Esophagus muscularis mucosa (tissue), 4 donors: ENCODE results near the gene SLC38A10. TPM values are rescaled to one million over a fixed set of nuclear protein-coding genes. Genes with fewer than 3 reads are reported as not detected.

Source experiments
- DNase-seq: peaks from one replicate; pipeline ENCODE4 v3.0.0-alpha.2; 2017; ENCODE audit errors: extremely low spot score
- H3K27ac ChIP-seq, 4 donors: fragments of 200-600 bp; sonication (generic); replicated peaks in 1 of 4; 1 replicate in 3 of 4; 2 replicates in 1 of 4; pipeline ENCODE4 v1.5.1; 2016 to 2019; ENCODE audit warnings: mild to moderate bottlenecking in 1 of 4
- H3K27me3 ChIP-seq, 4 donors: fragments of 200-600 bp; sonication (generic); one replicate each; pipeline versions ENCODE4 v1.5.1 to v1.6.0; 2016 to 2019
- H3K36me3 ChIP-seq, 4 donors: fragments of 200-600 bp; sonication (generic); one replicate each; pipeline ENCODE4 v1.5.1; 2016 to 2019
- H3K4me1 ChIP-seq, 4 donors: fragments of 200-600 bp; sonication (generic); one replicate each; pipeline ENCODE4 v1.5.1; 2016 to 2019
- H3K4me3 ChIP-seq, 4 donors: fragments of 200-600 bp; sonication (generic); 1 replicate in 2 of 4; 2 replicates in 2 of 4; pipeline ENCODE4 v1.5.1; 2016 to 2019; ENCODE audit warnings: mild to moderate bottlenecking in 4 of 4, moderate library complexity in 1 of 4
- H3K9me3 ChIP-seq, 4 donors: fragments of 200-600 bp; sonication (generic); 1 replicate in 3 of 4; 2 replicates in 1 of 4; pipeline ENCODE4 v1.5.1; 2016 to 2019
- CTCF ChIP-seq, 3 experiments: fragments of 200-600 bp in 2 of 3; fragments of 450-650 bp in 1 of 3; sonication (generic) in 2 of 3; IDR thresholded peaks; one replicate each; pipeline ENCODE4 v1.5.1; 2017 to 2019; ENCODE audit warnings: antibody characterized with exemption in 3 of 3, mild to moderate bottlenecking in 2 of 3, moderate library complexity in 1 of 3
- EP300 ChIP-seq: sonication (generic); formaldehyde crosslinking; IDR thresholded peaks from one replicate; pipeline ENCODE4 v1.6.1; 2017; ENCODE audit warnings: antibody characterized with exemption
- POLR2A ChIP-seq: fragments of 450-650 bp; IDR thresholded peaks from one replicate; pipeline ENCODE4 v1.6.1; 2017; ENCODE audit warnings: antibody characterized with exemption, moderate library complexity, mild to moderate bottlenecking, low read depth
- POLR2AphosphoS5 ChIP-seq, 2 donors: sonication (generic); formaldehyde crosslinking; IDR thresholded peaks; one replicate each; pipeline ENCODE4 v1.6.1; 2017; ENCODE audit warnings: antibody characterized with exemption in 2 of 2
- WGBS: methylation state at CpG from one replicate; pipeline ENCODE4 v1.1.5; 2018; 5-methylcytosine and 5-hydroxymethylcytosine counted together
- intact Hi-C: fragments of 100-400 bp; cut with DNase I; formaldehyde crosslinking; loops from one replicate; pipeline ENCODE4 v1.15.1; 2023
- total RNA-seq, 4 donors: library from RNA; depleted of rRNA; stranded (reverse); fragments of >200 nt; gene quantifications; one replicate each; pipeline versions ENCODE4 v1.1.0 to v1.2.1, GENCODE V29; 2016

The SLC38A10 gene
- total RNA-seq, 4 donors from 2014 or later: 78.0 to 103 (median 93.4) TPM

GRCh38 chr17:81257533-81257932 is 37.6 kb downstream of the SLC38A10 start:
- intact Hi-C loops: loop anchor here (5.0 kb wide), 1 partner anchor 35 kb away; no protein-coding TSS in a partner anchor
- H3K9me3 ChIP-seq: no peaks in the 10 kb centered on the region
- TF ChIP-seq POLR2A (no peak), CTCF (IDR thresholded peaks at IDR 0.05) (no peak), POLR2AphosphoS5 (IDR thresholded peaks at IDR 0.05) (no peak), EP300 (no peak)
- 93% methylated on average over 12 of the region's 19 CpGs for WGBS
- H3K36me3 ChIP-seq: peaks cover 30 to 59% (median 53%) of the 10 kb centered on the region in 4 donors
- no peak overlapping the region for H3K4me3 ChIP-seq
- H3K27ac ChIP-seq: no peak overlapping the region
- peaks cover 14 to 50% (median 42%) of the 10 kb centered on the region in 4 donors for H3K4me1 ChIP-seq
- no peaks in the 10 kb centered on the region for H3K27me3 ChIP-seq
- no peak for DNase-seq

GRCh38 chr17:81256616-81257015 is 38.5 kb downstream of the SLC38A10 start:
- Histone ChIP-seq H3K4me1 (peaks cover 14 to 57% (median 45%) of the 10 kb centered on the region in 4 donors), H3K4me3 (no peak overlapping the region), H3K27ac (peak overlapping the region; percentile 85 to 91 (median 88)), H3K9me3 (no peaks in the 10 kb centered on the region), H3K36me3 (peaks cover 31 to 59% (median 52%) of the 10 kb centered on the region in 4 donors), H3K27me3 (no peaks in the 10 kb centered on the region)
- intact Hi-C loops: loop anchor here (5.0 kb wide), 1 partner anchor 36 kb away; no protein-coding TSS in a partner anchor
- DNase-seq: no peak
- 61% methylated on average over 10 of the region's 12 CpGs for WGBS
- no peak for TF ChIP-seq POLR2A
- TF ChIP-seq CTCF (IDR thresholded peaks at IDR 0.05): no peak
- no peak for TF ChIP-seq EP300
- no peak for TF ChIP-seq POLR2AphosphoS5 (IDR thresholded peaks at IDR 0.05)

- DNase-seq: peak; percentile 93
- no peaks in the 10 kb centered on the region for H3K27me3 ChIP-seq
- H3K9me3 ChIP-seq: no peaks in the 10 kb centered on the region
- TF ChIP-seq EP300 (no peak), POLR2AphosphoS5 (IDR thresholded peaks at IDR 0.05) (peak; percentile 59 to 85), CTCF (IDR thresholded peaks at IDR 0.05) (peak; percentile 60 to 80 (median 71))
- 17% methylated on average over 25 of the region's 35 CpGs for WGBS
- intact Hi-C loops: loop anchor here (2.0 to 5.0 kb wide), 3 partner anchors 37 to 347 kb away; no protein-coding TSS in a partner anchor
- H3K4me3 ChIP-seq: peak overlapping the region in 3 of 4 donors; percentile 7 to 39 (median 29)
- H3K4me1 ChIP-seq: peaks cover 14 to 57% (median 47%) of the 10 kb centered on the region in 4 donors
- H3K27ac ChIP-seq: peak overlapping the region; percentile 85 to 91 (median 88)
- peaks cover 24 to 59% (median 50%) of the 10 kb centered on the region in 4 donors for H3K36me3 ChIP-seq
Observed at GRCh38 chr17:81254955-81255717, 40.0 kb downstream of the SLC38A10 start.

- Histone ChIP-seq H3K27ac (peak overlapping the region; percentile 85 to 91 (median 88)), H3K4me1 (peaks cover 14 to 57% (median 47%) of the 10 kb centered on the region in 4 donors), H3K9me3 (no peaks in the 10 kb centered on the region), H3K27me3 (no peaks in the 10 kb centered on the region), H3K4me3 (no peak overlapping the region), H3K36me3 (peaks cover 10 to 55% (median 42%) of the 10 kb centered on the region in 4 donors)
- 60% methylated on average over 19 of the region's 19 CpGs for WGBS
- TF ChIP-seq POLR2AphosphoS5 (IDR thresholded peaks at IDR 0.05): peak in 1 of 2 donors; percentile 8
- TF ChIP-seq POLR2A: no peak
- TF ChIP-seq EP300: no peak
- TF ChIP-seq CTCF (IDR thresholded peaks at IDR 0.05): peak; percentile 88 to 92 (median 90)
- intact Hi-C loops: loop anchor here (2.0 to 5.0 kb wide), 2 partner anchors 231 to 349 kb away; no protein-coding TSS in a partner anchor
- no peak for DNase-seq
Observed at GRCh38 chr17:81253358-81254131, 41.6 kb downstream of the SLC38A10 start.
